Measurements from ENCODE around the gene EPS8L3. TPM values are rescaled to one million over a fixed set of nuclear protein-coding genes. Genes with fewer than 3 reads are reported as not detected.

Gene EPS8L3
- total RNA-seq, 2 experiments from 2014 or later = not detected

- ChIA-PET CTCF (interaction anchor here (12.4 to 27.2 kb wide), 2 partner anchors 9 to 196 kb away, joined by 172 to 1017 read pairs; partner anchors contain the start of gene AHCYL1), POLR2A (no interaction called here)
- H3K27ac Mint-ChIP-seq = no peak overlapping the region
- no peak for DNase-seq
- no peak for ATAC-seq
- H3K4me1 Mint-ChIP-seq (ENCODE audit: low read depth) = peaks cover 58% of the 10 kb centered on the region
- peaks cover 5% of the 10 kb centered on the region for H3K36me3 Mint-ChIP-seq (ENCODE audit: low read depth)
- H3K4me3 Mint-ChIP-seq = no peak overlapping the region
- H3K27me3 Mint-ChIP-seq (ENCODE audit: low read depth) = no peaks in the 10 kb centered on the region
- H3K9me3 Mint-ChIP-seq (ENCODE audit: insufficient read depth) = no peaks in the 10 kb centered on the region
These were observed 22.9 kb upstream of the EPS8L3 start for GRCh38 chr1:109786531-109787021.

GRCh38 chr1:109786112-109786480 is 22.4 kb upstream of the EPS8L3 start:
- H3K27me3 Mint-ChIP-seq (ENCODE audit: low read depth) = no peaks in the 10 kb centered on the region
- H3K9me3 Mint-ChIP-seq (ENCODE audit: insufficient read depth) = peaks cover 1% of the 10 kb centered on the region
- ChIA-PET CTCF (interaction anchor here (12.4 to 27.2 kb wide), 2 partner anchors 8 to 196 kb away, joined by 172 to 1017 read pairs; partner anchors contain the start of gene AHCYL1), POLR2A (interaction anchor here (1.2 kb wide), 1 partner anchor 11 kb away, joined by 3 read pairs; no protein-coding TSS in a partner anchor)
- H3K27ac Mint-ChIP-seq = peak overlapping the region; percentile 49
- no peak overlapping the region for H3K4me3 Mint-ChIP-seq
- DNase-seq (no peak), ATAC-seq (no peak)
- H3K36me3 Mint-ChIP-seq (ENCODE audit: low read depth) = peaks cover 6% of the 10 kb centered on the region
- peaks cover 53% of the 10 kb centered on the region for H3K4me1 Mint-ChIP-seq (ENCODE audit: low read depth)

GRCh38 chr1:109785446-109786111 is 21.9 kb upstream of the EPS8L3 start:
- Mint-ChIP-seq H3K27ac (peak overlapping the region; percentile 46), H3K36me3 (ENCODE audit: low read depth) (peaks cover 11% of the 10 kb centered on the region), H3K9me3 (ENCODE audit: insufficient read depth) (peaks cover 7% of the 10 kb centered on the region), H3K27me3 (ENCODE audit: low read depth) (no peaks in the 10 kb centered on the region), H3K4me3 (no peak overlapping the region), H3K4me1 (ENCODE audit: low read depth) (peaks cover 48% of the 10 kb centered on the region)
- CTCF ChIA-PET = interaction anchor here (12.4 to 27.2 kb wide), 2 partner anchors 8 to 197 kb away, joined by 172 to 1017 read pairs; partner anchors contain the start of gene AHCYL1
- no peak for ATAC-seq
- POLR2A ChIA-PET = interaction anchor here (1.2 kb wide), 1 partner anchor 11 kb away, joined by 3 read pairs; no protein-coding TSS in a partner anchor
- no peak for DNase-seq

- no peak for ATAC-seq
- peaks cover 39% of the 10 kb centered on the region for H3K4me1 Mint-ChIP-seq (ENCODE audit: low read depth)
- peaks cover 9% of the 10 kb centered on the region for H3K9me3 Mint-ChIP-seq (ENCODE audit: insufficient read depth)
- H3K27ac Mint-ChIP-seq = peak overlapping the region; percentile 71
- DNase-seq = no peak
- CTCF ChIA-PET = interaction anchor here (0.7 to 27.2 kb wide), 3 partner anchors 7 to 226 kb away, joined by 3 to 1017 read pairs (median 172); partner anchors contain the start of gene AHCYL1
- no peak overlapping the region for H3K4me3 Mint-ChIP-seq
- POLR2A ChIA-PET = no interaction called here
- H3K36me3 Mint-ChIP-seq (ENCODE audit: low read depth) = peaks cover 15% of the 10 kb centered on the region
- no peaks in the 10 kb centered on the region for H3K27me3 Mint-ChIP-seq (ENCODE audit: low read depth)
These were observed 21.0 kb upstream of the EPS8L3 start for GRCh38 chr1:109784551-109785252.

- Mint-ChIP-seq H3K4me3 (no peak overlapping the region), H3K9me3 (ENCODE audit: insufficient read depth) (peaks cover 9% of the 10 kb centered on the region), H3K27me3 (ENCODE audit: low read depth) (no peaks in the 10 kb centered on the region), H3K27ac (no peak overlapping the region), H3K36me3 (ENCODE audit: low read depth) (peaks cover 15% of the 10 kb centered on the region), H3K4me1 (ENCODE audit: low read depth) (peaks cover 30% of the 10 kb centered on the region)
- ATAC-seq (no peak), DNase-seq (no peak)
- ChIA-PET CTCF (interaction anchor here (2.6 to 27.2 kb wide), 3 partner anchors 6 to 199 kb away, joined by 13 to 1017 read pairs (median 172); partner anchors contain the start of gene AHCYL1), POLR2A (no interaction called here)
These were observed 19.7 kb upstream of the EPS8L3 start for GRCh38 chr1:109783436-109783835.

- CTCF ChIA-PET = interaction anchor here (1.0 to 27.2 kb wide), 6 partner anchors 5 to 200 kb away, joined by 3 to 1017 read pairs (median 92); partner anchors contain the start of gene AHCYL1
- POLR2A ChIA-PET = no interaction called here
- DNase-seq (no peak), ATAC-seq (no peak)
- no peaks in the 10 kb centered on the region for H3K27me3 Mint-ChIP-seq (ENCODE audit: low read depth)
- H3K36me3 Mint-ChIP-seq (ENCODE audit: low read depth) = peaks cover 15% of the 10 kb centered on the region
- H3K4me1 Mint-ChIP-seq (ENCODE audit: low read depth) = peaks cover 28% of the 10 kb centered on the region
- H3K4me3 Mint-ChIP-seq = no peak overlapping the region
- H3K9me3 Mint-ChIP-seq (ENCODE audit: insufficient read depth) = peaks cover 9% of the 10 kb centered on the region
- no peak overlapping the region for H3K27ac Mint-ChIP-seq
These were observed 19.2 kb upstream of the EPS8L3 start for GRCh38 chr1:109782927-109783326.

- no peaks in the 10 kb centered on the region for H3K27me3 Mint-ChIP-seq (ENCODE audit: low read depth)
- peaks cover 32% of the 10 kb centered on the region for H3K4me1 Mint-ChIP-seq (ENCODE audit: low read depth)
- ChIA-PET CTCF (interaction anchor here (1.0 to 27.2 kb wide), 7 partner anchors 7 to 200 kb away, joined by 3 to 1017 read pairs (median 7); partner anchors contain the start of gene AHCYL1), POLR2A (interaction anchor here (0.6 kb wide), 1 partner anchor 8 kb away, joined by 3 read pairs; no protein-coding TSS in a partner anchor)
- no peak overlapping the region for H3K27ac Mint-ChIP-seq
- DNase-seq = no peak
- no peak for ATAC-seq
- peaks cover 15% of the 10 kb centered on the region for H3K36me3 Mint-ChIP-seq (ENCODE audit: low read depth)
- H3K9me3 Mint-ChIP-seq (ENCODE audit: insufficient read depth) = peaks cover 9% of the 10 kb centered on the region
- no peak overlapping the region for H3K4me3 Mint-ChIP-seq
These were observed 18.8 kb upstream of the EPS8L3 start for GRCh38 chr1:109782514-109782913.

- DNase-seq (no peak), ATAC-seq (no peak)
- Mint-ChIP-seq H3K9me3 (ENCODE audit: insufficient read depth) (peaks cover 9% of the 10 kb centered on the region), H3K36me3 (ENCODE audit: low read depth) (peaks cover 15% of the 10 kb centered on the region), H3K4me1 (ENCODE audit: low read depth) (peaks cover 32% of the 10 kb centered on the region), H3K27me3 (ENCODE audit: low read depth) (no peaks in the 10 kb centered on the region), H3K4me3 (no peak overlapping the region), H3K27ac (no peak overlapping the region)
- CTCF ChIA-PET = interaction anchor here (1.4 to 27.2 kb wide), 6 partner anchors 8 to 201 kb away, joined by 3 to 1017 read pairs (median 10); partner anchors contain the start of gene AHCYL1
- POLR2A ChIA-PET = no interaction called here
These were observed 18.1 kb upstream of the EPS8L3 start for GRCh38 chr1:109781806-109782205.

GRCh38 chr1:109780982-109781381 is 17.3 kb upstream of the EPS8L3 start:
- ChIA-PET CTCF (interaction anchor here (1.9 to 27.2 kb wide), 4 partner anchors 8 to 202 kb away, joined by 7 to 1017 read pairs (median 92); partner anchors contain the start of gene AHCYL1), POLR2A (no interaction called here)
- Mint-ChIP-seq H3K27ac (no peak overlapping the region), H3K4me1 (ENCODE audit: low read depth) (peaks cover 27% of the 10 kb centered on the region), H3K27me3 (ENCODE audit: low read depth) (no peaks in the 10 kb centered on the region), H3K9me3 (ENCODE audit: insufficient read depth) (peaks cover 9% of the 10 kb centered on the region), H3K4me3 (no peak overlapping the region), H3K36me3 (ENCODE audit: low read depth) (peaks cover 15% of the 10 kb centered on the region)
- ATAC-seq (no peak), DNase-seq (no peak)

GRCh38 chr1:109777980-109778625 is 14.4 kb upstream of the EPS8L3 start:
- Mint-ChIP-seq H3K27me3 (ENCODE audit: low read depth) (peaks cover 10% of the 10 kb centered on the region), H3K4me3 (no peak overlapping the region), H3K27ac (peak overlapping the region; percentile 45), H3K36me3 (ENCODE audit: low read depth) (peaks cover 15% of the 10 kb centered on the region), H3K9me3 (ENCODE audit: insufficient read depth) (peaks cover 9% of the 10 kb centered on the region), H3K4me1 (ENCODE audit: low read depth) (peaks cover 26% of the 10 kb centered on the region)
- POLR2A ChIA-PET = interaction anchor here (1.5 to 3.2 kb wide), 2 partner anchors 206 to 229 kb away, joined by 7 to 32 read pairs; partner anchors contain the start of genes AHCYL1 and GNAI3
- CTCF ChIA-PET = interaction anchor here (0.7 to 27.2 kb wide), 24 partner anchors 11 to 254 kb away, joined by 3 to 1017 read pairs (median 10); partner anchors contain the start of genes AHCYL1 and GNAI3
- ATAC-seq (no peak), DNase-seq (no peak)

- H3K4me1 Mint-ChIP-seq (ENCODE audit: low read depth) = peaks cover 26% of the 10 kb centered on the region
These were observed 13.7 kb upstream of the EPS8L3 start for GRCh38 chr1:109777436-109777835.

More at GRCh38 chr1:109777436-109777835, 13.7 kb upstream of the EPS8L3 start:
- Mint-ChIP-seq H3K4me3 (no peak overlapping the region), H3K9me3 (ENCODE audit: insufficient read depth) (peaks cover 9% of the 10 kb centered on the region), H3K27ac (peak overlapping the region; percentile 53), H3K36me3 (ENCODE audit: low read depth) (peaks cover 15% of the 10 kb centered on the region), H3K27me3 (ENCODE audit: low read depth) (peaks cover 10% of the 10 kb centered on the region)
- ATAC-seq = no peak
- ChIA-PET CTCF (interaction anchor here (0.8 to 27.2 kb wide), 49 partner anchors 12 to 283 kb away, joined by 3 to 1017 read pairs (median 5); partner anchors contain the start of genes AHCYL1, GNAI3 and GSTM4), POLR2A (interaction anchor here (0.8 to 3.2 kb wide), 3 partner anchors 134 to 228 kb away, joined by 3 to 32 read pairs (median 7); partner anchors contain the start of genes AHCYL1 and GNAI3)
- no peak for DNase-seq
